GM19043 (cell line): ENCODE data around the gene CNNM2.
"Not testable (repeated sequence)": the region's sequence is repeated elsewhere in the genome, so short reads cannot be mapped to it uniquely, and the experiment has no call there.

Experiments used
- ATAC-seq: cut with Tn5 transposase; IDR thresholded peaks from one replicate; pipeline ENCODE4 v1.9.1; 2021; ENCODE audit warnings: low read depth; ENCODE audit not compliant: unreplicated experiment

CNNM2 gene

GRCh38 chr10:102923601-102924000 lies 5.5 kb downstream of the CNNM2 start:
- ATAC-seq = no peak

GRCh38 chr10:102926842-102927241 lies 8.7 kb downstream of the CNNM2 start:
- no peak for ATAC-seq

GRCh38 chr10:102927311-102928010 lies 9.4 kb downstream of the CNNM2 start:
- ATAC-seq = no peak

DNA sequence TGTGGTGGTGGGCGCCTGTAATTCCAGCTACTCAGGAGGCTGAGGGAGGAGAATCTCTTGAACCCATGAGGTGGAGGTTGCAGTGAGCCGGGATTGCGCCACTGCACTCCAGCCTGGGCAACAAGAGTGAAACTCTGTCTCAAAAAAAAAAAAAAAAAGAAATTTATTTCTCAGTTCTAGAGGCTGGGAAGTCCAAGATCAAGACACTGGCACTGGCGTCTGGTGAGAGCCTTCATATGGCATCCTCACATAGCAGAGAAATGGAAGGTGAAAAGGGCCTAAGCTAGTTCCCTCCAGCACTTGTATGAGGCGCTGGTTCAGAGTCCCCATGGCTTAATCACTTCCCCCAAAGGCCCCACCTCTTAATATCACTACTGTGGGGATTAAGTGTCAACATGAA lies 10.3 kb downstream of the CNNM2 start:
- not testable (repeated sequence) for ATAC-seq

DNA sequence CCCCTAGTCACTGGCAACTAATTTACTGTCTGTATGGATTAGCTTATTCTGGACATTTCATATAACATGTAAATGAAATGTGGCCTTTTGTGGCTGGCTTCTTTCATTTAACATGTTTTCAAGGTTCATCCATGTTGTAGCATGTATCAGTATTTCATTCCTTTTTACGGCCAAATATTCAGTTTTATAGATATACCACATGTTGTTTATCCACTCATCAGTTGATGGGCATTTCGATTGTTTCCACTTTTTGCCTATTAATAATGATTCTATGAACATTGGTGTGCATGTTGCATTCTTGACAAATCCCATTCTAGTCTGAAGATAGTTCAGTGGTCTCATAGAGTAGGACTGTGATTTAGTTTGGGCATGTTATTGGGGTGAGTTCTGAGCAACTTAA lies 12.6 kb downstream of the CNNM2 start:
- ATAC-seq = no peak

- no peak for ATAC-seq
Measured at GRCh38 chr10:102931643-102932042, 13.5 kb downstream of the CNNM2 start.

GRCh38 chr10:102935505-102935904 lies 17.4 kb downstream of the CNNM2 start:
- ATAC-seq = no peak

GRCh38 chr10:102935939-102936605 lies 18.0 kb downstream of the CNNM2 start:
- no peak for ATAC-seq

GRCh38 chr10:102941401-102941800 lies 23.3 kb downstream of the CNNM2 start:
- ATAC-seq = no peak

DNA sequence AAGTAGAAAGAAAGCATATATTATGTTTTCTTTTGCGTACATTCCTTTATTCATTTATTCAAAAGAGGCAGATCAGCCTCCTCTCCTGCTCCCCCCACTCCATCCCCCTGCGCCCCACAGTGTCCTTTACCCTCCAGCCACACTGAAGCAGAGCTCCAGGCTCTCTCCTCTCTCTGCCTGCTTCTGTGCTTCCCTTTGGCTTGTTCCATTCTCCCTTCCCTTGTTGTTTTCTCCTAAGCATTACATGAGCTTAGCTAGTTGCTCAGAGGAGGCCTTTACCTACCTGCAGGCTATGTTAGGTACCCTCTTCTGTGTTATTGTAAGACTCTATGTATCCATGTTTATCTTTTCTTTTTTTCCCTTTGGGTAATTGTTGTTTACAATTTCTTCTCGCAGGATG lies 27.4 kb downstream of the CNNM2 start:
- no peak for ATAC-seq

DNA sequence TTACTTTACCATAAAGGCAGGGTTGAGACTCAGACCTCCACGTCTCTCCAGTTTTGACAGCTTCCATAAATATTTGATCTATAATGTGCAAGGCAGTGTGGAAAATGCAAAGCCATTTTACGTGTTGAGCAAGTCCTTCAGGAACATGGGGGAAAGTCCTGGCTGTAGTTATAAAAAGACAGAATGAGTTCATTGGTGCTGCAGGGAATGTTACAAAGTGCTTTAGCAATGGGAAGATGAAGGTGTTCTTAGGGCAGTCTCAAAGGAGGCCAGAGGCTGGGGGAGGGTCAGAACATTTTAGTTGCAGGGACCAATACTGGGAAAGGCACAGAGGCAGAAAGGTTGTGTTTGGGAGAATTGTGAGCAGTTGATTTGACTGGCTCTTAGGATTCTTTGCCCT lies 27.9 kb downstream of the CNNM2 start:
- ATAC-seq = no peak

DNA sequence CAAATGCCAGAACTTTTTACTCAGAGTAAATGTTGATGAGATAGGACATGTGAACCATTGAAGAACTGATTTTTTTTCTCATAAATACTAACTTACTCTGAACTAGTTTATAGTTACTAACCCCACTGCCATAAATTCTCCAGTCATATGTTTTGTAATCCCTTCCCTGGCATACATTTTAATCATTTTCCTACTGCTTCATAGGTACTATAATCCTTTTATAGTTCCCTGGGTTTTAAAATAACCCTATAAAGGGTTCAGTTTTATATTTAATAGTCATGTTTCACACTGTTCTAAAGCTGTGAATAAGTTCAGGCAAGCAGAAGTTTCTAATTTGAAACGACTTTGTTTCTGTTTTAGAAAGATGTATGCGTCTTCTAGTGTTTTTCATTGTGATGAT lies 28.9 kb downstream of the CNNM2 start:
- no peak for ATAC-seq

DNA sequence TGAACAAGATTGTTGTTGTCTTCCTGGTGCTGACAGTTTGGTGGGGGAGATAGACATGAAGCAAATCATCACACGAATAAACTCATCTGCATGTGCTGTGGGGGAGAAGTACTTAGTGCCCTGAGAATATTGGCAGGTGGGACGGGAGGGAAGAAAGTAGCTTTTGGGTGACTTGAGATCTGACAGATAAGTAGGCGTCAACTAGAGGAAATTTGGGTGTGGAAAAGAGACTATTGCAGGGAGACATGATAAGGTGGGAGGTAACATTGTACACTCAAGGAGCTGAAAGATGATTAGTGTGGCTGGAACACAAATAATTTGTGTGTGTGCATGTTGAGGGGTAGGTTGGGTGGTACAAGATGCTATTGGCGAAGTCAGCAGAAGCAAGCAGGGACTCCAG lies 30.1 kb downstream of the CNNM2 start:
- ATAC-seq = no peak

GRCh38 chr10:102948786-102949185 lies 30.7 kb downstream of the CNNM2 start:
- no peak for ATAC-seq

- no peak for ATAC-seq
Measured at GRCh38 chr10:102949916-102950315, 31.8 kb downstream of the CNNM2 start.

DNA sequence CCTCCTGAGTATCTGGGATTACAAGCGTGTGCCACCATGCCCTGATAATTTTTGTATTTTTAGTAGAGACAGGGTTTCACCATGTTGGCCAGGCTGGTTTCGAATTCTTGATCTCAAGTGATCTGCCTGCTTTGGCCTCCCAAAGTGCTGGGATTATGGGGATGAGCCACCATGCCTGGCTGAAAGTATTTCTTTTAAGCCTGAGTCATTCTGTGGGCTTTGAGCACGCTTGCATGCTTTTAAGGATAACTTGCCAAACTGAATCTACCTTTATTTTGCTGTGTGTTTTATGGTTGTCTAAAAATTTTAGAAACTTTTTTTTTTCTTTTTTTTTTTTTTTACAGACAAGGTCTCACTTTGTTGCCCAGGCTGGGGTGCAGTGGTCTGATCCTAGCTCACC lies 33.2 kb downstream of the CNNM2 start:
- ATAC-seq = no peak

- ATAC-seq = no peak
Measured at GRCh38 chr10:102959360-102959759, 41.3 kb downstream of the CNNM2 start.

DNA sequence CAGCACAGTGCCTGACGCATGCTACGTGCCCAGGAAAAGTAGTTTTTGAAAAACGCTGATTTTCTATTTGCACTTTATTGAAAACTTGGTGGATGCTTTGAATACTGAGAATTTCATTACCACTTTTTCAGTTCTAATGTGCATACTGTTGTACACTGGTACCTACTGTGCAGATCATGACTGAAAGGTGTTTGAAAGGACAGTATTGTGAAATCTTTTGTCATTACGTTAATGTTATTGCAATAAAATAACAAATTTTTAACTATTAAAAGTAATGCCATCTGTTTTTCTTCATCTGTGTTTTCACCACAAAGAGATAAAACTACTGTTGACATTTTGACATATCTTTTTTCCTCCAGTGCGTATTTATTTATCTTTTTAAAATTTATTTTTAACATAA lies 42.1 kb downstream of the CNNM2 start:
- no peak for ATAC-seq

GRCh38 chr10:102962267-102962666 lies 44.2 kb downstream of the CNNM2 start:
- no peak for ATAC-seq

GRCh38 chr10:102962951-102963755 lies 45.1 kb downstream of the CNNM2 start:
- ATAC-seq = no peak

GRCh38 chr10:102963756-102964025 lies 45.6 kb downstream of the CNNM2 start:
- no peak for ATAC-seq

GRCh38 chr10:102964064-102964463 lies 46.0 kb downstream of the CNNM2 start:
- not testable (repeated sequence) for ATAC-seq
